GM21360 (cell line): Measurements from ENCODE around the gene MTA3.

Experiments
- ATAC-seq: cut with Tn5 transposase; IDR thresholded peaks from one replicate; pipeline ENCODE4 v1.9.1; 2021; ENCODE audit warnings: mild to moderate bottlenecking, moderate library complexity; ENCODE audit not compliant: unreplicated experiment

Gene MTA3

GRCh38 chr2:42658306-42658705 lies 89.9 kb downstream of the MTA3 start:
- ATAC-seq, result no peak

GRCh38 chr2:42659609-42660008 lies 91.2 kb downstream of the MTA3 start:
- ATAC-seq, result no peak

- ATAC-seq, result peak; percentile 87
These were observed 94.8 kb downstream of the MTA3 start for GRCh38 chr2:42663106-42663780.

DNA sequence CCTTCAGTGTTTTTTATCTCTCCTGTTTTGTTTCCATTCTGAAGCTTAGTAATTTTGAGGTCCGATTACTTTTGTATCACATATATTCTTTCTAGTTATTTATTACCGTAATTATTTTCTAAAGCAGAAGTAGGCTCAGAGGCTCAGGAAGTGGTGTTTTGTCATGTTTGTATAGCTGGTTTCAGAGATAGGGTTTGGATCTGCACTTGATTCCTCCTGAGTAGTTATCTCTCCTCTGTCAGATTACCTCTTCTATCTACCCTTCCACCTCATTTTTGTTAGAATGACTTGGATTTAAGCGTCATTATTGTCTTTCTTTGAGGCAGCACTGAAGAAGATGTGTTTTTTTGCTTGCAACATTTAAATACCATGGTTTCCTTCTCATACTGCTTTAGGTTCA lies 95.4 kb downstream of the MTA3 start:
- no peak for ATAC-seq

- no peak for ATAC-seq
These were observed 105.7 kb downstream of the MTA3 start for GRCh38 chr2:42673989-42674579.

GRCh38 chr2:42675815-42676214 lies 107.4 kb downstream of the MTA3 start:
- no peak for ATAC-seq

DNA sequence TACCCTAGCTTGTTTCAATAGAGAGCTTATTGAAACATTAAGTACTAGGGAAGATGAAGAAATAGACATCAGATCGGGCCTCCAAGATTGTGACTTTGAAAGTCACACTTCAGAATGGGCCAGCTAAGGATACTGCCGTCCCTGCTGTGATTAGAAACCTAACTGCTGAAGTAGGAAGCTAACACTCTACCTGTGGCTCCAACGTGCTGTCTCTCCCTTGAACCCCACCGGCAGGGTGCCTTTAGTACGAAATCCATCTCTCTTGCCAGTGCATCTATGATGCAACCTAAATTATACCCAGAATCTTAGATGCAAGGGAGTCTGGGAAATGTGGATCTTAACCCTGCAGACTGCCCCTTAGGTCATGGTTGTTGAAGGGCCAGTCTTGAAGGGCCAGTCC lies 116.9 kb downstream of the MTA3 start:
- ATAC-seq, result no peak

GRCh38 chr2:42693013-42693615 lies 124.7 kb downstream of the MTA3 start:
- ATAC-seq, result no peak

DNA sequence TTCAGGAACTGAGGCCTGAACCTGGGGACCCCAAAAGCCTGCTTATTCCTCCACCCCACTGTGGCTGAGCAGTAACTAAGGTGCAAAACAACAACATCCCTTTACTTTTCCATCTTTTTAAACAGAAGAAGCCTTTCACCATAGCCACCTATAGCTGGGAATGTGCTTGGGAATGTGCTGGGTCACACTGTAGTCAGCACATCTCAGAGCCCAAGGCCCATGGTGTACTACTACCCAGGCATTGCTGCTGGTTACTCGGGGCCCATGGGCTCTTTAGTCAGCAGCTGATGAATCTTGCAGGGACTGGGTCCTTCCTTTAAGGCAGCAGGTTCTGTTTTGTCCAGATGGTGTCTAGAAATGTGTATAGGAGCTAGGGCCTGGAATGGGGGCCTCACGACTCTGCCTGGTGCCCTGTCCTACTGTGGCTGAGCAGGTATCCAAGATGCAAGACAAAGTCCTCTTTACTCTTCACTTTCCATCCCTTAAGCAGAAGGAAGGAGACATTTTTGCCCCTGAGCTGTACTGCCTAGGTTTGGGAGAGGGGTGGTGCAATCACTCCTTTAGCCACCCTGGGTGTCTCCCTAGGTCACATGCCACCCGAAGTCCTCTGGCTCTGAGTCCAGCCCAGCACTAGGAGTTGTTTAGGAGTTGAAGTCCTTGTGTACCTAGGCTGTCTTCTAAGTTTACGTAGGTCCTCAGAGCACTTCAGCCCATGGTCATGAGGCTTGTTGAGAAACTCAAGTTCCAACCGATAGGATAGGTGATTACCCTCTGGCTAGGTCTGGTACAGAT lies 125.5 kb downstream of the MTA3 start:
- ATAC-seq, result no peak

DNA sequence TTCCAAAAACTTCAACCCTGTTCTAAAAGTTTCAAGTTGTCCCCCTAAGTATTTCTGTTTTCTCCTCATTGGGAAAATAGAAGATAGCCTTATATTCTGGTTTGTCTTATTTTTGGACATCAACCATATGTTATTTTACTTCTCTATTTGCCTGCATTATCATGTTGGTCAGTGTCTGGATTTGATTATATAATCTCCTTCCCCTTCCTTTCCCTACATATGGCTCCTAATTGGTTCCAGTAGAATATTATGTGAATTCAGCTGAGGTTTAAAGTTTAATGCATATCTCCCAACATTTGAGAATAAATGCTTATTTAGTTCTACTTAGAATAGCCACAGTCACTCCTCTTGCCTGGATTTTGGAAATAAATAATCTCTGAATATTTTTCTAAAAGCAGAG lies 128.6 kb downstream of the MTA3 start:
- no peak for ATAC-seq

DNA sequence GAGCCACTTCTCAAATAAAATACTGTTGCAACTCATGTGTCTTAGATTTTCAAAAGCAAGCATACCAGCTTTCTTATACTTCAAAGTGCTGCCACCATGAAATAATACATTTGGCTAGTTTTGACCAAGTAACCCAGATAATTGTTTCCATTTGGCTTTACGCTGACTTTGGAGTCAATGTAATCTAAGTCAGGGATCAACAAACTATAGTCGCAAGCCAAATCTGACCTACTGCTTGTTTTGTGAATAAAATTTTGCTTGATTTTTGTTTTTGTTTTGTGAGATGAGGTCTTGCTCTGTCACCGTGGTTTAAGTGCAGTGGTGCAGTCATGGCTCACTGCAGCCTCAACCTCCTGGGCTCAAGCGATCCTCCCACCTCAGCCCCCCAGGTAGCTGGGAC lies 130.5 kb downstream of the MTA3 start:
- no peak for ATAC-seq

GRCh38 chr2:42706836-42707235 lies 138.4 kb downstream of the MTA3 start:
- no peak for ATAC-seq

DNA sequence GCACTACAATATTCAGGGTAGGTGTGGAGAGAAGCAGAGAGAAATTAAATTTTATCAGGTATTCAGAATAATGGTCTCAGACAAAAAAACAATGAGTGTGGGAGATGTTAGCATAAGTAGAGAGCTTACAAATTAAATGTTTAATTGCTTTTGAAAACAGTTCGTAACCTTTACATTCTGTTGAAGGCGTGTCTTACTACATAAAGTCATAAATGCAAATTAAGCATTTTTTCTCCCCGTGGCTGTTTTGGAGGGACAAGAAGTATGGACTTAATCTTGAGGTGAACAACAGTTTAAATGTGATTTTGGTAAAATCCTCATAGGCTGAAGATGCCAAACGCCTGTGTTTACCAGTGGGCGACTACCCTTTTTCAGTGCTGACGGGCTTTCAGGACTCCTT lies 139.7 kb downstream of the MTA3 start:
- ATAC-seq, result no peak

GRCh38 chr2:42711896-42712295 lies 143.5 kb downstream of the MTA3 start:
- ATAC-seq, result no peak

- no peak for ATAC-seq
These were observed 144.5 kb downstream of the MTA3 start for GRCh38 chr2:42712934-42713333.

DNA sequence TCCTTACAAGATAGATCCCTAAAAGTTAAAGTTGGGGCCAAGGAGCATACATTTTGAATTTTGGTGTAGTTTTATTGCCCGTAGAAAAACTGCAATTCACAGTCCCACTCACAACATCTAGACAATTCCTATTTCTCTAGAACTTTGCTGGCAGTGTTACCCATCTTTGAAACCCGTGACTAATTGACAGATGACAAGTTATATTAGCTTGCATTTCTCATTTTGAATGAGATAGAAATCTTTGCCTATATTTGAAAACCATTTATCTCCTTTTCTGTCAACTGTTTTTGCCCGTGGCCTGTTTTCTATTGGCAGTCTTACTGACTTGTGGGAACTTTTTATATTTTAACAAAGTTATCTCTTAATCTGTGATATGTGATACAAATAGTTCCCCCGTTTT lies 145.5 kb downstream of the MTA3 start:
- ATAC-seq, result no peak

DNA sequence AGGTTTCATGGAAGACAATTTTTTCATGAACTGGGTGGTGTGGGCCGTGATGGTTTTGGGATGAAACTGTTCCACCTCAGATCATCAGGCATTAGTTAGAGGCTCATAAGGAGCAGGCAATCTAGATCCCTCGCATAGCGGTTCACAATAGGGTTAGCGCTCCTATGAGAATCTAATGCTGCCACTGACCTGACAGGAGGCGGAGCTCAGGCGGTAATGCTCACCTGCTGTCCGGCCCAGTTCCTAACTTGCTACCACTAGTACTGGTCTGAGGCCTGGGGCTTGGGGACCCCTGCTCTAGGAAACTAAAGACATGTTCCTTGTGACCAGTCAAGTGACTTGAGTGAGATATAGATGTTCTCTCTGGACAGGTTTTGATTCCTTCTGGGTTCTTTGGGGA lies 146.3 kb downstream of the MTA3 start:
- ATAC-seq, result no peak

DNA sequence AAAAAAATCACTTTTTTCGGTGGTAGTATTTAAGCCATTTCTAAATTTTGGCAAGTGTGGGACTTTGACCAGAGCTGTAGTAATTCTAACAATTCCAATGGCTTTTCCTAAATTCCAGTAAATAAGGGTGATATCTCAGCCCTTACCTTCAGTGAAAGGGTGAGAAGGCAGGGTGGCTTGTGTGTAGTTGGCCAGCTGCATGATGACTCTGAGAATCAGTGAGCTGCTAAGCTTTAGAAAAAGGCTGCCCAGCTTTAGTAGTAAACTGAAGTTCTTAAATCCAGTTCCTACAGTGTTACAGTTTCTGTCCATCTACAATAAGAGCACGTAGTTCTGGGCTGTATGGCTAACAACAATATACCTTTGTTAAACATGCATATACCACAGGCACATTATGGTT lies 153.5 kb downstream of the MTA3 start:
- ATAC-seq, result no peak

DNA sequence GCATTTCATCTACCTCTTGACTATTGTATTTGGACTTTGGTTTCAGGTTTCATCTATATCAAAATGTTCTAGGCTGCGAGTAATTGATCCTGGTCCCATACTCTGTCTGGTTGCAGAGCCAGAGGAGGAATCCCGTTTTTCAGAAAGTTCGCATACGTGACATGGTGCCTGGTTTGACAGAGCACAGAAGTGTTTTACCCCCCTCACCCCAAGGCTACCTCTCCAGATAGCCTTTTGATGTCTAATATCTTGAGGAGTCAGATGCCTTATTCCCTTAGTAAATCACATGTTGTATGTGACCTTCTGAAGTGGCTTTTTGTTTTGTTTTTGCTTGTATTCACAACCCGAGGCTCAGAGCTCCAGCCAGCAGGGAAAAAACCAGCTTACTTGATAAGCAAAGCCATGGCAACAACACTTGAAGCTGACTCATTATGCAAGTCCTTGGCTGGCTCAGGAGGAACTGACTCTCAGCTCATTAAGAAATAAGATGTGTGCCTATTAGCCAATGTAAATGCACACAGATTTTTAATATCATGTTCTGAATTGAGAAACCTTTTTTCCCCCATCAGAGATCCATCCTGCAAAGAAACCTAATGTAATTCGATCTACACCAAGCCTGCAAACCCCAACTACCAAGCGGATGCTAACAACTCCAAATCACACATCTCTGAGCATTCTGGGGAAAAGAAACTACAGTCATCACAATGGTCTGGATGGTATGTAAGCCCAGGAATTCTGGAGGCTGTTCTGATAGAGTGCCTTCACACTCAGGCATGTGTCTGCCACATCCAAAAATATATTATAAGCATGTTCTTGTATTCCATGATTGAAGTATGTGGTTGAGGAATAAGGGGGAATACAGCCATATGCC lies 154.1 kb downstream of the MTA3 start:
- ATAC-seq, result peak; percentile 96

DNA sequence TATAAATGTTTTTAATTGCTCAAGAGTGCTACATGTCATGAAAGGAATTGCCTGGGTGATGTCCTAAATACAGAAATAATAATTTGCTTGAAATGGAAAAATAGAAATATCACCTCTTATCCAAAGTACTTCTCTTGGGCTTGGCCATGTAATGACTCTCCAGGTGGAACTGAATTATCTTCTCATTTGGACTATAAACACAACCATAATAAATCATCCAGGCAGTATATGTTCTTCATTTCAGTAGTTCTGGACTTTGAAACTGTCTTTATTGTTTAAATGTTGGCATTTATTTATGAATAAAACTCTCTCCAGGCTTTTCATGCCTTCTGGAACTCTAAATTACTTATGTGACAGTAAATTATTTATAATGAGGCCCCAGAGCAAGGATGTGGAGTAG lies 155.0 kb downstream of the MTA3 start:
- no peak for ATAC-seq

DNA sequence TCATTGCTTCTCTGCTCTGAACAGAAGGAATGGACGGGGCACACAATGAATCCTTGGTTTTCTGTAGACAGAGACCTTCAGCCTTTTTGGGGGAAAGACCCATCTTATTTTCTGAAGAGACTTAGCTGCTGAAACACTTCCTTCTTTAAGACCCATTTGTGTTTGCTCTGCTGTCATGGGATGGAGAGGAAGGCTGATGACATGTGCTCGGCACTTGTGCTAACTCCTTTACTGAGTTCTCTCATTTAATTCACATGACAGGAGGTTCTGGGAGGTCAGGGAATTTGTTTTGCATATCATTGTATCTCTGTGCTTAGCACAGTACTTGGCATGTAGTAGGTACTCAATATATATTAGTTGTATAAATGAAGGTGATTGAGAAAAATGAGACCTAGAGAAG lies 156.5 kb downstream of the MTA3 start:
- no peak for ATAC-seq
